ENCODE results near the gene DOCK6.

- TF ChIP-seq CTCF (IDR thresholded peaks at IDR 0.05) (no peak), POLR2A (IDR thresholded peaks at IDR 0.05) (no peak)
Measured at GRCh38 chr19:11195681-11196080, 66.6 kb downstream of the DOCK6 start.
